ENCODE results near the gene FMNL2.

DNA sequence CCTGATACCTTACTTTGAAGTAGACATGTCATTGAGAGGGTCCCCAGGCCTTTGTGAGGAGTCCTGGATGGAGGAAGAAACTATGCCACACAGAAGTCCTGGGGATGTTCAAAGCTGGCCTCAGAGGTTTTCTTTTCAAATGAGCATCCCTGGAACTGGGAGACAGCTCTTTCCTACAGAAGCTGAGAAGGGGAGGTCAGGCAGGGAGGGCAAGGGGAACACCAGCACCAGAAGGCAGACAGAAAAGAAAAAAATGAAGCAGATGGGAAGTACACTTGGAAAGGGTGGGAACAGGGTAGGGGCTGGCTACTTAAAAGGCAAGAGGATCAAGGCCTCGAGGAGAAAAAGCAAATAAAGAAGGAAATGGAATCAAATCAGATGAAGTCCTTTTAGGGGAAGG, 120.0 kb downstream of the FMNL2 start:
- no peak for TF ChIP-seq POLR2A (IDR thresholded peaks at IDR 0.05; ENCODE audit: borderline replicate concordance, extremely low read depth, insufficient read depth, insufficient read length)
- no peak for TF ChIP-seq EGR1 (IDR thresholded peaks at IDR 0.05; ENCODE audit: low read depth)
- TF ChIP-seq, protein P1, sequence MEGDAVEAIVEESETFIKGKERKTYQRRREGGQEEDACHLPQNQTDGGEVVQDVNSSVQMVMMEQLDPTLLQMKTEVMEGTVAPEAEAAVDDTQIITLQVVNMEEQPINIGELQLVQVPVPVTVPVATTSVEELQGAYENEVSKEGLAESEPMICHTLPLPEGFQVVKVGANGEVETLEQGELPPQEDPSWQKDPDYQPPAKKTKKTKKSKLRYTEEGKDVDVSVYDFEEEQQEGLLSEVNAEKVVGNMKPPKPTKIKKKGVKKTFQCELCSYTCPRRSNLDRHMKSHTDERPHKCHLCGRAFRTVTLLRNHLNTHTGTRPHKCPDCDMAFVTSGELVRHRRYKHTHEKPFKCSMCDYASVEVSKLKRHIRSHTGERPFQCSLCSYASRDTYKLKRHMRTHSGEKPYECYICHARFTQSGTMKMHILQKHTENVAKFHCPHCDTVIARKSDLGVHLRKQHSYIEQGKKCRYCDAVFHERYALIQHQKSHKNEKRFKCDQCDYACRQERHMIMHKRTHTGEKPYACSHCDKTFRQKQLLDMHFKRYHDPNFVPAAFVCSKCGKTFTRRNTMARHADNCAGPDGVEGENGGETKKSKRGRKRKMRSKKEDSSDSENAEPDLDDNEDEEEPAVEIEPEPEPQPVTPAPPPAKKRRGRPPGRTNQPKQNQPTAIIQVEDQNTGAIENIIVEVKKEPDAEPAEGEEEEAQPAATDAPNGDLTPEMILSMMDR (IDR thresholded peaks at IDR 0.05 in 2 of 3, conservative IDR thresholded peaks at IDR 0.05 in 1 of 3; ENCODE audit: borderline replicate concordance in 1 of 3, insufficient read depth in 1 of 3, low read depth in 2 of 3, low read length in 2 of 3) = no peak
- no peak for TF ChIP-seq EZH2phosphoT487 (IDR thresholded peaks at IDR 0.05; ENCODE audit: borderline replicate concordance)
- TF ChIP-seq TCF7L2 (IDR thresholded peaks at IDR 0.05; ENCODE audit: borderline replicate concordance, extremely low read depth, insufficient read depth, insufficient read length) = no peak
- TF ChIP-seq, protein P2, sequence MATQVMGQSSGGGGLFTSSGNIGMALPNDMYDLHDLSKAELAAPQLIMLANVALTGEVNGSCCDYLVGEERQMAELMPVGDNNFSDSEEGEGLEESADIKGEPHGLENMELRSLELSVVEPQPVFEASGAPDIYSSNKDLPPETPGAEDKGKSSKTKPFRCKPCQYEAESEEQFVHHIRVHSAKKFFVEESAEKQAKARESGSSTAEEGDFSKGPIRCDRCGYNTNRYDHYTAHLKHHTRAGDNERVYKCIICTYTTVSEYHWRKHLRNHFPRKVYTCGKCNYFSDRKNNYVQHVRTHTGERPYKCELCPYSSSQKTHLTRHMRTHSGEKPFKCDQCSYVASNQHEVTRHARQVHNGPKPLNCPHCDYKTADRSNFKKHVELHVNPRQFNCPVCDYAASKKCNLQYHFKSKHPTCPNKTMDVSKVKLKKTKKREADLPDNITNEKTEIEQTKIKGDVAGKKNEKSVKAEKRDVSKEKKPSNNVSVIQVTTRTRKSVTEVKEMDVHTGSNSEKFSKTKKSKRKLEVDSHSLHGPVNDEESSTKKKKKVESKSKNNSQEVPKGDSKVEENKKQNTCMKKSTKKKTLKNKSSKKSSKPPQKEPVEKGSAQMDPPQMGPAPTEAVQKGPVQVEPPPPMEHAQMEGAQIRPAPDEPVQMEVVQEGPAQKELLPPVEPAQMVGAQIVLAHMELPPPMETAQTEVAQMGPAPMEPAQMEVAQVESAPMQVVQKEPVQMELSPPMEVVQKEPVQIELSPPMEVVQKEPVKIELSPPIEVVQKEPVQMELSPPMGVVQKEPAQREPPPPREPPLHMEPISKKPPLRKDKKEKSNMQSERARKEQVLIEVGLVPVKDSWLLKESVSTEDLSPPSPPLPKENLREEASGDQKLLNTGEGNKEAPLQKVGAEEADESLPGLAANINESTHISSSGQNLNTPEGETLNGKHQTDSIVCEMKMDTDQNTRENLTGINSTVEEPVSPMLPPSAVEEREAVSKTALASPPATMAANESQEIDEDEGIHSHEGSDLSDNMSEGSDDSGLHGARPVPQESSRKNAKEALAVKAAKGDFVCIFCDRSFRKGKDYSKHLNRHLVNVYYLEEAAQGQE (IDR thresholded peaks at IDR 0.05; ENCODE audit: low read depth) = no peak
- no peak for TF ChIP-seq SIN3A (IDR thresholded peaks at IDR 0.05; ENCODE audit: low read depth)

All from HCT116 (cell line).